Pons (tissue), 1 donor: Measurements from ENCODE around the gene SLC39A7.

Experiments used
- DNase-seq: peaks from one replicate; pipeline ENCODE4 v3.0.0-alpha.2; 2016; ENCODE audit warnings: low spot score

The SLC39A7 gene

GRCh38 chr6:33200219-33201146 is at the start of gene SLC39A7, which contains the start of gene RXRB:
TSS of gene SLC39A7 (plus strand) at chr6:33200867. CDS start at chr6:33201246, 379 bp downstream.
TSS of gene RXRB (minus strand) at chr6:33200665. CDS start at chr6:33200476, 189 bp downstream.
- peak; percentile 99 for DNase-seq

- no peak for DNase-seq
Measured at GRCh38 chr6:33151050-33151449, 49.6 kb upstream of the SLC39A7 start.

GRCh38 chr6:33154349-33154748 is 46.3 kb upstream of the SLC39A7 start:
- no peak for DNase-seq

- no peak for DNase-seq
Measured at GRCh38 chr6:33156561-33156960, 44.1 kb upstream of the SLC39A7 start.

- DNase-seq: no peak
Measured at GRCh38 chr6:33156964-33157363, 43.7 kb upstream of the SLC39A7 start.

- DNase-seq: no peak
Measured at GRCh38 chr6:33160096-33160495, 40.6 kb upstream of the SLC39A7 start.

GRCh38 chr6:33160728-33161344 is 39.8 kb upstream of the SLC39A7 start:
- DNase-seq: peak; percentile 54

GRCh38 chr6:33161354-33162331 is 39.0 kb upstream of the SLC39A7 start:
- DNase-seq: peak; percentile 42

- DNase-seq: no peak
Measured at GRCh38 chr6:33163540-33163939, 37.1 kb upstream of the SLC39A7 start.

GRCh38 chr6:33164176-33164575 is 36.5 kb upstream of the SLC39A7 start:
- no peak for DNase-seq

GRCh38 chr6:33164665-33165373 is 35.8 kb upstream of the SLC39A7 start:
- no peak for DNase-seq

GRCh38 chr6:33165581-33166258 is 34.9 kb upstream of the SLC39A7 start:
- DNase-seq: no peak

GRCh38 chr6:33166363-33166762 is 34.3 kb upstream of the SLC39A7 start:
- no peak for DNase-seq

- no peak for DNase-seq
Measured at GRCh38 chr6:33166811-33167210, 33.9 kb upstream of the SLC39A7 start.

- DNase-seq: no peak
Measured at GRCh38 chr6:33167374-33168283, 33.0 kb upstream of the SLC39A7 start.

GRCh38 chr6:33168284-33168601 is 32.4 kb upstream of the SLC39A7 start:
- no peak for DNase-seq

- no peak for DNase-seq
Measured at GRCh38 chr6:33168639-33169038, 32.0 kb upstream of the SLC39A7 start.

- no peak for DNase-seq
Measured at GRCh38 chr6:33169291-33170175, 31.1 kb upstream of the SLC39A7 start.
